GM18861 (cell line): ENCODE results near the gene IDH3G.

Experiments
- ATAC-seq: cut with Tn5 transposase; IDR thresholded peaks from one replicate; pipeline ENCODE4 v1.9.1; 2021; ENCODE audit not compliant: unreplicated experiment

Gene IDH3G

GRCh38 chrX:153816831-153817690 lies 22.9 kb upstream of the IDH3G start:
- no peak for ATAC-seq

DNA sequence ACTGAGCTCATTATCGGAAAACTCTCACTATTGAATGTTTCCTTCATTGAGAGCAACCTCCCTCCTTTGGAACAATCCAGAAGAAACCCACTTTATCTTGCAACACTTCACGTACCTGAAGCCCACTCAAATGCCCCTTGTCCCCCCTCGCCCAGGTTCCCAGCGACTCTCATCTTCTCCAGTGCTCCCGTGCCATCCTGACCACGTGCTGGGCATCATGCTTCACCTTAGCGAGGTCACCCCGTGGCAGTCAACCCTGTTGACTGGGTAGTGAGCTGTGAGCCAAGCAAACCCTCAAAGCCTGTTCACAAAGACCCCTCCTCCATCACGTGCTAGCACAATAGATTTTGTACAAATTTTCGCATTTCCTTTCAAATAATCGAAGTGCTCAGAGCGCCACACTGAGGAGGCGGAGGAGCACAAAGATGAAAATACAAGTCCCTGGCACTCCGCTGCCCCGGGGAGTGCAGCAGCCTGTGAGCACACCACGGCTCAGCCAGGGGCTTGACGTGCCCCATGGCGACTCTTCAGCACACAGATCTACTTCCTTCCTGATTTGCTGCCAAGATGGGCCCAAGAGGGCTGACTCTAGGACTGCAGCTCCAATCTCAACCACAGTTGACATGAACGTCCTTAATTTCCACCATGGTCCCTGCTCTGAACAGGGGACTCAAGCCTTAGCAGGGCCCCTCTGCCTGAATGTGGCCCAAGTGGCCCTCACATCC lies 20.6 kb upstream of the IDH3G start:
- no peak for ATAC-seq

GRCh38 chrX:153813161-153813560 lies 19.0 kb upstream of the IDH3G start:
- ATAC-seq, result no peak

DNA sequence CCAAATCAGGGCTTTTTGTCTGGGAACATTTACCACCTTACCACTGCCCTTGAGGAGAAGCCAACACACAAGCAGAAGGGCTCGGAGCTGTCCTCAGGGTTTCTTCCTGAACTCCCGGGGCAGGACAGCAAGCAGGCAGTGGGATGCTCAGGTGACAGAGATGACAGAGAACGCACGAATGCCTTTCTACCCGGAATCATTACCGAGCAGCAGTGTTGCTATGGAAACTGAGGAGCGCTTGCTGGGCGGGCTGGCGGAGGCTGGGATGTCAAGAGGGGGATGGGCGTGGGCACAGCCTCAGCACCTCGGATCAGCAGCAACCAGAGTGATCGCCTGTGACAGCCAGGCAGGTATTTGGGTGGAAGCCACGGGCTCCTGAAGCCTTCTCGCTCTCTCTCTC lies 18.0 kb upstream of the IDH3G start:
- no peak for ATAC-seq

DNA sequence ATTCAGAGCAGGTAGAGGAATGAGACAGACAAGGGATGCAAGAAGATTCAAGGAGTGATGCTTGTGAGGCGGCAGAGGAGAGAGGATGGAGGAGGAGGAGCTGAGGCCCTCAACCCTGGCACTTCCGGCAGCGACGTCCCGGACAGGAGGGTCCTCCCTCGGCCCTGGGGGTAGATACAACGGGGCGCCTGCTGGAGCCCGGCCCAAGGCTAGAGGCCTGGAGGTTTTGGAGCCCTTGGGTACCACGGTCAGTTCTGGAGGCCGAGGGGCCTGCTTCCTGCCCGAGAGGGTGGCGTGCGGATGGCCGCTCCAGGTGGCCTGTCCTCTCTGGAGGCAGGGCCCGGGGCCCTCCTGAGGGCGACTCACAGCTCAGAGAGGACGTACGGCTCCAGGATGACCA lies 13.8 kb upstream of the IDH3G start:
- ATAC-seq, result no peak

GRCh38 chrX:153806999-153807575 lies 12.9 kb upstream of the IDH3G start:
- ATAC-seq, result no peak

DNA sequence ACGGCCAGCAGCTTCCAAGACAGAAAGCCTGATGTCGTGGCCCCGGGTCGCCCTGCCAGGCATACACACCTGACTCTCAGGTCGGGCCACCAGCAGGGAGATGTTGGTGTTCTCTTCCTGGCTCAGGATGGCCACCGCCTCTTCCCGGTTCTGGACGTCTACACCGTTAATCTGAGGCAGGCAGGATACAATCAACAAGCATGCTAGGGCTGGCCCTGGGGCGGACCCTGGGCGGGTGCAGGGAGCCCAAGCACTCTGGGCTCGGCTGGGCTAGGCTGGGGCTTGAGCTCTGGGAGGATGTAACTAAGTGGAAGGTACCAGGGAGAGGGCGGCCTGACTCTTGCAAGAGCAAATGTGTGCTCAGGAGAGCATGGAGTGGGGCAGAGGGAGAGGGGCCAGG lies 11.3 kb upstream of the IDH3G start:
- no peak for ATAC-seq

GRCh38 chrX:153804621-153805020 lies 10.4 kb upstream of the IDH3G start:
- ATAC-seq, result no peak

GRCh38 chrX:153804100-153804595 lies 10.0 kb upstream of the IDH3G start:
- no peak for ATAC-seq

DNA sequence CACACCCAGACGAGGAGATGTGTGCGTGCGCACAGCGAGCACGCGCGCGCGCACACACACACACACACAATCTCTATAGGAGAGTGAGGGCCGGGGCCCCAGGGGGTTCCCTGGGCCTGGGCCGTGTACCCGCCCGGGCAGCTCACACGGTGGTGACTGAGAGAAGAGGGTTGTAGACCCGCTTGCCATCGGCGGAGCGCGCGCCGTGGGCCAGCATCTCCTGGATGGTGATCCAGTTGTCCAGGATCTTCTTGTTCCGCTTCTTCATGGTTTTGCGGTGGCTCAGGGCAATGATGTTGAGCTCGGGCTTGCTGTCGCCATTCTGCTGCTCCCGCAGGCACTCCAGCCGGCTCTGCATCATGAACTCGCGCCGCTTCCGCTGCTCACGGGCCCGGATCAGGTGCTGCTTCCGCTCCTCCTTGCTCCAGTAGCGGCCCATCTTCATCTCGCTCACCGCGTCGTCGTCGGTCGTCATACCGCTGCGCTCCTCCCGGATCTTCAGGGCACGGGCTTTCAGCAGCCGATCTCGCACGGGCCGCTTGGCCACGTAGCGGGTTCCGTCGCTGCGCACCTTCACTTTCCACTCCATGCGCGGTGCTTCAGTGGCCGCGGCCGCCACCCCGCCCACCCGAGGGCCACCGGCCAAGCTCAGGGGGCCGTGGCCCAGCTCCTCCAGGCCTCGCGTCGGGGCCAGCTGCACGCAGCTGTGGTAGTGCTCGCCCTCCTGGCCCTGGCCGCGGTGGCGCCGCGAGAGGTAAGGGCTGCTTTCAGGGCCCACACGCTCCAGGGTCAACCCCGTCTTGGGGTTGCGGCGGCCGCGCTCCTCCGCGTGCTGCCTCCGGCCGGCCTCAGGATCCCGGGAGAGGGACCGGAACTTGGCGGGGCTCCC lies 9.3 kb upstream of the IDH3G start:
- ATAC-seq, result no peak

- no peak for ATAC-seq
These were observed 8.4 kb upstream of the IDH3G start for GRCh38 chrX:153802513-153803045.

DNA sequence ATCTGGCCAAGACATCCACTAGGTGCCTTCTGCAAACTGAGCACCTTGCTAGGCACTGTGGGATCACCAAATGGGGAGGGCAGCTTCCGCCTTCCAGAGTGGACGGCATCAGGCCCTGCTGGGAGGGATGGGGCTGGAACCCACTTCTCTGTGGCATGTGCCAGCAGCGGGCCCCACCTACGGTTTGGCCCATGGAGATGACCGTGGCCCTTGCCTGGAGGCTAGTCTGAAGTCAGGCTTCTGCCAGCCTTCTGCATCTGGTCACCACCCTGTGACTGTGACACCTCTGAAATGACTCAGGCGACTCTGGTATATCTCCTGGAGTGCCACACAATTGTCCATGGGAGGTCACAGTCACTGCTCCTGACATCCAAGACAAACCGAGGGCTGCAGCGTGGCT lies 7.5 kb upstream of the IDH3G start:
- ATAC-seq, result no peak

GRCh38 chrX:153800746-153801145 lies 6.6 kb upstream of the IDH3G start:
- no peak for ATAC-seq

- ATAC-seq, result no peak
These were observed 6.1 kb upstream of the IDH3G start for GRCh38 chrX:153800177-153800722.

GRCh38 chrX:153799326-153799725 lies 5.2 kb upstream of the IDH3G start:
- no peak for ATAC-seq

- no peak for ATAC-seq
These were observed 3.3 kb upstream of the IDH3G start for GRCh38 chrX:153797415-153798015.

GRCh38 chrX:153794897-153795816 lies 982 bp upstream of the IDH3G start:
- no peak for ATAC-seq

DNA sequence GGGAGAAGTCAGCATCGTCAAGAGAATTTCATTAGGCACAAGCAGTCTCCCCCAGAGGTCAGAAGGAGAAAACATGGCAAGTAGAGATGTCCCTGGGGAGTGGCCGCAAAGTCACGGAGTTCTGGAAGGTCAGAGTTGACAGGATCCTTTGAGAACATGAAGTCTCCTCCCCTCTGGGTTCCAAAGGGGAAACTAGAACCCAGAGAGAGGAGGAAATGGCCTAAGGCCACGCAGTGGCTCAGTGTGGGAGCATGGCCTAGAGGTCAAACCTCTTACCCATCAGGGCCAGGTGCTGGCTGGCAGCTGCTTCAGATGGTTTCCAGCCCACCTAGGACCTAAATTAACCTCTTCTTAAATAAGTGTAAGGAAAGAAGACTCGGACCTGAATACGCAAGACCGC lies 884 bp downstream of the IDH3G start:
- ATAC-seq, result no peak

- ATAC-seq, result no peak
These were observed 1.8 kb downstream of the IDH3G start for GRCh38 chrX:153792368-153792767.
